B cell (primary cell): Measurements from ENCODE around the gene NHERF2. TPM values are rescaled to one million over a fixed set of nuclear protein-coding genes. Genes with fewer than 3 reads are reported as not detected.
A peak's percentile ranks its signal among the peaks of the same experiment; 100 is the strongest.

Experiments used
- ATAC-seq: fragments of 200-7000 bp; cut with Tn5 transposase; one replicate; pipeline ENCODE4 v1.10.0; 2021; ENCODE audit warnings: low read depth, mild to moderate bottlenecking, moderate number of reproducible peaks, moderate library complexity
- CTCF ChIA-PET: fragments of 350-600 bp; sonication (Branson Sonifier 250); formaldehyde crosslinking; loops from one replicate; lab custom pipeline; 2021; ENCODE audit warnings: antibody characterized with exemption, inconsistent platforms; lab: Charles Lee
- POLR2A ChIA-PET: fragments of 350-600 bp; sonication (Branson Sonifier 250); formaldehyde crosslinking; loops from one replicate; lab custom pipeline; 2021; ENCODE audit warnings: antibody characterized with exemption; lab: Charles Lee
- DNase-seq: peaks from one replicate; pipeline ENCODE4 v3.0.0; 2013
- H2AFZ ChIP-seq: 2 replicates; pipeline ENCODE4 v1.6.1; 2012; ENCODE audit warnings: mild to moderate bottlenecking, low read depth, low read length; ENCODE audit not compliant: insufficient read depth, poor library complexity, severe bottlenecking
- H3K27ac ChIP-seq, 2 donors: 1 replicate in 1 of 2; 2 replicates in 1 of 2; pipeline ENCODE4 v1.5.1; 2012 to 2013; ENCODE audit warnings: low read length in 2 of 2, mild to moderate bottlenecking in 2 of 2, moderate library complexity in 1 of 2
- H3K27me3 ChIP-seq, 4 experiments: fragments of 200-600 bp in 1 of 4; sonication (generic) in 1 of 4; replicated peaks in 1 of 4; 1 replicate in 2 of 4; 2 replicates in 2 of 4; pipeline versions ENCODE4 v1.6.1 to v1.7.0; 2013 to 2016; ENCODE audit warnings: low read length in 3 of 4, mild to moderate bottlenecking in 2 of 4, mixed read lengths in 1 of 4, moderate library complexity in 1 of 4; ENCODE audit not compliant: insufficient read depth in 4 of 4, control insufficient read depth in 3 of 4; ENCODE audit errors: control extremely low read depth in 1 of 4
- H3K36me3 ChIP-seq, 2 experiments: replicated peaks in 1 of 2; 1 replicate in 1 of 2; 2 replicates in 1 of 2; pipeline versions ENCODE4 v1.6.1 to v1.7.1; 2013; ENCODE audit warnings: low read length in 1 of 2; ENCODE audit not compliant: insufficient read depth in 2 of 2, control insufficient read depth in 1 of 2; ENCODE audit errors: control extremely low read depth in 1 of 2, extremely low read depth in 1 of 2
- H3K4me1 ChIP-seq, 2 donors: fragments of 200-600 bp in 1 of 2; sonication (generic) in 1 of 2; 1 replicate in 1 of 2; 2 replicates in 1 of 2; pipeline versions ENCODE4 v1.5.1 to v1.6.1; 2013 to 2017; ENCODE audit warnings: low read length in 2 of 2; ENCODE audit not compliant: control insufficient read depth in 2 of 2, insufficient read depth in 2 of 2
- H3K4me2 ChIP-seq: replicated peaks from 2 replicates; pipeline ENCODE3; 2012; ENCODE audit warnings: mild to moderate bottlenecking, low read depth, low read length; ENCODE audit not compliant: poor library complexity, severe bottlenecking
- H3K4me3 ChIP-seq, 5 experiments: fragments of 200-600 bp in 1 of 5; sonication (generic) in 1 of 5; 1 replicate in 3 of 5; 2 replicates in 2 of 5; pipeline versions ENCODE4 v1.5.1 to v1.7.0; 2011 to 2016; ENCODE audit warnings: low read length in 4 of 5, mild to moderate bottlenecking in 4 of 5, low read depth in 2 of 5, control low read depth in 1 of 5, moderate library complexity in 1 of 5; ENCODE audit not compliant: insufficient read depth in 1 of 5; ENCODE audit errors: control extremely low read depth in 1 of 5, extremely low read depth in 1 of 5
- H3K79me2 ChIP-seq: fragments of 200-600 bp; sonication (generic); one replicate; pipeline ENCODE4 v1.6.0; 2016; ENCODE audit warnings: low read length; ENCODE audit not compliant: control insufficient read depth, insufficient read depth
- H3K9ac ChIP-seq: fragments of 200-600 bp; sonication (generic); 2 replicates; pipeline ENCODE4 v1.6.1; 2017; ENCODE audit warnings: mild to moderate bottlenecking, low read length, moderate library complexity
- H3K9me3 ChIP-seq, 3 donors: one replicate each; pipeline versions ENCODE4 v1.6.1 to v1.7.1; 2013; ENCODE audit warnings: low read length in 2 of 3; ENCODE audit not compliant: control insufficient read depth in 2 of 3, insufficient read depth in 1 of 3; ENCODE audit errors: control extremely low read depth in 1 of 3
- H4K20me1 ChIP-seq: 2 replicates; pipeline ENCODE4 v1.6.0; 2012; ENCODE audit warnings: mild to moderate bottlenecking, low read length; ENCODE audit not compliant: insufficient read depth, control insufficient read depth, poor library complexity, severe bottlenecking
- H3K27ac Mint-ChIP-seq: one replicate; pipeline ENCODE4 v1.8.0; 2021; ENCODE audit warnings: mixed read lengths
- H3K27me3 Mint-ChIP-seq: one replicate; pipeline ENCODE4 v1.8.0; 2021; ENCODE audit warnings: mixed read lengths
- H3K4me1 Mint-ChIP-seq: one replicate; pipeline ENCODE4 v1.8.0; 2021; ENCODE audit warnings: mixed read lengths
- H3K4me3 Mint-ChIP-seq: one replicate; pipeline ENCODE4 v1.8.0; 2021; ENCODE audit warnings: mixed read lengths
- H3K9me3 Mint-ChIP-seq: one replicate; pipeline ENCODE4 v1.8.0; 2022; ENCODE audit warnings: mixed read lengths; ENCODE audit not compliant: insufficient read depth
- CTCF ChIP-seq: fragments of 200-600 bp; IDR thresholded peaks from one replicate; pipeline ENCODE4 v1.8.0; 2022; ENCODE audit warnings: antibody characterized with exemption, mild to moderate bottlenecking
- EZH2 ChIP-seq: IDR thresholded peaks from 2 replicates; pipeline ENCODE4 v1.6.1; 2012; ENCODE audit warnings: borderline replicate concordance, low read depth, mild to moderate bottlenecking, moderate library complexity, low read length; ENCODE audit not compliant: insufficient read depth, poor library complexity, severe bottlenecking
- WGBS: methylation state at CpG from one replicate; pipeline ENCODE4 v1.1.5; 2013; ENCODE audit warnings: missing lambda C conversion rate; ENCODE audit not compliant: insufficient coverage; 5-methylcytosine and 5-hydroxymethylcytosine counted together
- intact Hi-C: fragments of 100-400 bp; cut with micrococcal nuclease; formaldehyde crosslinking; loops from one replicate; pipeline ENCODE4 v1.10.0; 2022
- polyA plus RNA-seq: library from polyadenylated mRNA; depleted of rRNA; stranded (reverse); fragments of >200 nt; gene quantifications from 2 replicates; pipeline ENCODE4 v1.2.3, GENCODE V29; 2012
- total RNA-seq, 2 donors: library from RNA; stranded (reverse); fragments of 120-200 nt in 1 of 2; gene quantifications; 1 replicate in 1 of 2; 2 replicates in 1 of 2; pipeline versions ENCODE4 v1.2.3 to v1.2.4, GENCODE V29; 2013 to 2022

Gene NHERF2
- total and polyA plus RNA-seq, 2 donors (not counting 1 experiment from before 2014, with no cell fraction given): 1.8 to 2.2 TPM

GRCh38 chr16:2046893-2047329, 20.2 kb downstream of the NHERF2 start:
- 25% methylated on average over 7 of the region's 8 CpGs for WGBS
- peak overlapping the region; percentile 93 for H2AFZ ChIP-seq
- H4K20me1 ChIP-seq: no peaks in the 10 kb centered on the region
- no peak overlapping the region for H3K27ac ChIP-seq
- H3K27me3 Mint-ChIP-seq: no peaks in the 10 kb centered on the region
- H3K79me2 ChIP-seq: peaks cover 51% of the 10 kb centered on the region
- H3K9ac ChIP-seq: peak overlapping the region; percentile 75
- peak overlapping the region in 4 of 5 experiments; percentile 75 to 79 (median 78) for H3K4me3 ChIP-seq
- no peak for DNase-seq
- H3K36me3 ChIP-seq: peaks cover 0 to 8% of the 10 kb centered on the region in 2 experiments
- peak overlapping the region; percentile 96 for H3K4me2 ChIP-seq
- intact Hi-C loops: loop anchor here (1.0 to 5.0 kb wide), 4 partner anchors 24 to 220 kb away; partner anchors contain the start of genes RNPS1, TRAF7 and ZNF598
- CTCF ChIA-PET: interaction anchor here (1.3 to 2.6 kb wide), 3 partner anchors 8 to 93 kb away, joined by 5 to 16 read pairs (median 6); partner anchors contain the start of gene NHERF2
- H3K4me1 ChIP-seq: peaks cover 17 to 35% of the 10 kb centered on the region in 2 donors
- H3K9me3 Mint-ChIP-seq: no peaks in the 10 kb centered on the region
- POLR2A ChIA-PET: interaction anchor here (0.6 kb wide), 1 partner anchor 442 kb away, joined by 10 read pairs; no protein-coding TSS in a partner anchor
- TF ChIP-seq EZH2 (no peak), CTCF (no peak)
- peaks cover 20% of the 10 kb centered on the region for H3K4me1 Mint-ChIP-seq
- no peaks in the 10 kb centered on the region for H3K27me3 ChIP-seq
- no peak for ATAC-seq
- peak overlapping the region; percentile 72 for H3K27ac Mint-ChIP-seq
- peak overlapping the region; percentile 91 for H3K4me3 Mint-ChIP-seq
- no peaks in the 10 kb centered on the region for H3K9me3 ChIP-seq
